ENCODE measurements around the gene NFE2L2.
"Not testable (repeated sequence)": the region's sequence is repeated elsewhere in the genome, so short reads cannot be mapped to it uniquely, and the experiment has no call there.

The NFE2L2 gene

GRCh38 chr2:177204417-177204816, 60.1 kb downstream of the NFE2L2 start:
- no peak for DNase-seq (ENCODE audit: low read depth in 2 of 2, low spot score in 1 of 2)

GRCh38 chr2:177201919-177202346, 62.6 kb downstream of the NFE2L2 start:
- DNase-seq (ENCODE audit: low read depth in 2 of 2, low spot score in 1 of 2), result no peak

DNA sequence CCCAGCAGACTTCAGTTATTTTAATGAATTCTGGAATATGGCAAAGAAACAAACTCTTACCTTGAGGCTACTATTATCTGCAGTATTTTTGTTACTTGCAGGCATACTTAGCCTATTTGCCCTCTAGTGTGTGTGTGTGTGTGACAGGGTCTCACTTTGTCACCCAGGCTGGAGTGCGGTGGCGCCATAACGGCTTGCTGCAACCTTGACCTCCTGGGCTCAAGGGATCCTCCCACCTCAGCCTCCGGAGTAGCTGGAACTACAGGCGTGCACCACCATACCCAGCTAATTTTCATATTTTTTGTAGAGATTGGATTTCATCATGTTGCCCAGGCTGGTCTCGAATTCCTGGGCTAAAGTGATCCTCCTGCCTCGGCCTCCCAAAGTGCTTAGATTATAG, 64.1 kb downstream of the NFE2L2 start:
- DNase-seq (ENCODE audit: low read depth in 2 of 2, low spot score in 1 of 2), result not testable (repeated sequence)

DNA sequence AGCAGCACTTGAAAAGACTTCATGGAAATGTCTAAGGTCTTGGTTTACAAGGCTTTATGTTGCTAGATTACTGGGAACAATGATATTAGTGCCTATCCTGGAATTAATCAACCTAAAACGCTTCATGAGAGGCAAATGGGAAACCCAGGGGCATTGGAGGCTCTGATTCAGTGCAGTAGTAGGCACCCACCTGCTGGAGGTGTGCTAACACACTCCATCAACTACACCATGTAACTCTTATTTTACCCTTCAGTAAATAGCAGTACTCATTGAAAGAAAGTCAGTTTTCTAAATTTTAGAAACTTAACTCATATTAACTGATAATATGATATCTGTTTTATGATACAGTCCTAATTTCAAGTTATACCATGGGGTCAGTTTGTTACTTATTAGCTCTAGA, 69.3 kb downstream of the NFE2L2 start:
- DNase-seq (ENCODE audit: low read depth in 2 of 2, low spot score in 1 of 2), result no peak

GRCh38 chr2:177193240-177193639, 71.3 kb downstream of the NFE2L2 start:
- no peak for DNase-seq (ENCODE audit: low read depth in 2 of 2, low spot score in 1 of 2)

DNA sequence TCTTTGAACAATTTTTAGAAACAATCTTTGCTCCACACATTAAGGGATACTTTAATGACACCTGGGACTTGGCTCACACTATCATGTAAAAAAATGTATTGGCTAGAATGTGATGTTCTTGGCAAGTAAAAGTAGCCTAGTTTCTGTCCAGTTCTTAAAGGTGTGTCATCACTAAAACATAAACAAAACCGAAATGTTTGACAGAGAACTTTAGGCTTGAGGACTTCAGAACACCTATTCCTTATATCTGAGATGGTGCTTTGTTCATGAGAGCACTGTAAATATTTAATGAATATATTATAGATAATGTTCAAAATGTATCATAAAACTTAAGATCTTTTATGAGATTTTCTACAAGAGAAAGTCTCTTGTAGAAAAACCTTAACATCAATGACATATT, 71.7 kb downstream of the NFE2L2 start:
- no peak for DNase-seq (ENCODE audit: low read depth in 2 of 2, low spot score in 1 of 2)

GRCh38 chr2:177190941-177191340, 73.6 kb downstream of the NFE2L2 start:
- no peak for DNase-seq (ENCODE audit: low read depth in 2 of 2, low spot score in 1 of 2)

DNA sequence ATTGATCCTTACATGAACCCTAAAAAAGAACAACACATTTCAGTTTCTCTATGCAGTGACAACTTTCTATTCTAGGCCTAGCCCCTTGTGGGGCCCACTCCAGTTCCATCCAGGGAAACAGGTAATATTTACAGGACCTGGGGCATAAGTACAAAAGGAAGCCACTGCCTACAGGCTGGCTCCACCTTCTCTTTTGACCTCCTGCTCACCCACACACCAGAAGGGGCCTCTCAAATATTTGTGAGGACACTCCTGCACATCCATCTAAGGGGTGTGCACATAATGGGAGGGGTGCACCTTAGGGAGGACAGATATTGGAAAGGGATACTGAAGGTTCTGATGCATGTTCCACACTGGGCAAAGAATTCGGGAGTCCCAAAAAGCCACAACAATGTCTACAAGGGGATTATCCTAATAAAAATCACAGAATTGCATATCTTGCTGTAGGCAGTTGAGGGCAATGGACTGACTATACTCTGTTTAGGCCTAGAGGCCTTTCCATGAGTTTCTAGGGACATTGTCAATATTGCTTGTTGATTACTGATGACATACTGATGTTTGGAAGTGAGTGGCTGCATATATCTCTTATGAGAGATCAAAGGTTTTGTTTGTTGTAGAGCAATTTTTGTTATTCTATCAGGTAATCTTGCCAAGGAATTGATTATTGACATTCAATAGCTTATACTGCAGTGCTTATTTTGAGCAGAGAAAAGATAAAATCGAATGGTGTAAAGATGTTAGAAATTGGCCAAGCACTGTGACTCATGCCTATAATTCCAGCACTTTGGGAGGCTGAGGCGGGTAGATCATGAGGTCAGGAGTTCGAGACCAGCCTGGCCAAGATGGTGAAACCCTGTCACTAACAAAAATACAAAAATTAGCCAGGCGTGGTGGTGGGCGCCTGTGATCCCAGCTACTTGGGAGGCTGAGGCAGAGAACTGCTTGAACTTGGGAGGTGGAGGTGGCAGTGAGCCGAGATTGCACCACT, 75.8 kb downstream of the NFE2L2 start:
- DNase-seq (ENCODE audit: low read depth in 2 of 2, low spot score in 1 of 2), result no peak

GRCh38 chr2:177187631-177188312, 76.8 kb downstream of the NFE2L2 start:
- DNase-seq (ENCODE audit: low read depth in 2 of 2, low spot score in 1 of 2), result no peak

- DNase-seq (ENCODE audit: low read depth in 2 of 2, low spot score in 1 of 2), result not testable (repeated sequence)
Measured at GRCh38 chr2:177186038-177186437, 78.5 kb downstream of the NFE2L2 start.

GRCh38 chr2:177184606-177185005, 79.9 kb downstream of the NFE2L2 start:
- DNase-seq (ENCODE audit: low read depth in 2 of 2, low spot score in 1 of 2), result no peak

GRCh38 chr2:177183860-177184259, 80.7 kb downstream of the NFE2L2 start:
- DNase-seq (ENCODE audit: low read depth in 2 of 2, low spot score in 1 of 2), result no peak
